K562 (cell line): ENCODE results near the gene SGSM2. TPM values are rescaled to one million over a fixed set of nuclear protein-coding genes. Genes with fewer than 3 reads are reported as not detected.

Source experiments
- ATAC-seq: fragments of 200-7000 bp; cut with Tn5 transposase; 3 replicates; pipeline ENCODE4 v1.9.1; 2020; ENCODE audit warnings: moderate library complexity
- BruUV-seq: library from RNA; stranded (reverse); fragments of 400-500 nt; replicated peaks from 2 replicates; lab custom pipeline; 2021; lab: Mats Ljungman, UMichigan
- CTCF ChIA-PET: fragments of 300-600 bp; formaldehyde crosslinking; extraction: SDS; loops from one replicate; lab custom pipeline; 2021; ENCODE audit warnings: low intra/inter-chr PET ratio; lab: Yijun Ruan, JAX
- POLR2A ChIA-PET: fragments of 300-600, 350-650 bp; sonication (Branson Sonifier 250); formaldehyde crosslinking; extraction: SDS; loops from one replicate; lab custom pipeline; 2021; ENCODE audit warnings: antibody characterized with exemption, inconsistent platforms; lab: Yijun Ruan, JAX
- DNase-seq, 4 experiments: peaks; one replicate each; pipeline versions ENCODE4 v3.0.0 to v3.0.0-alpha.2; 2011 to 2018; ENCODE audit warnings: low spot score in 3 of 4, mixed read lengths in 3 of 4; ENCODE audit errors: extremely low read depth in 1 of 4
- FAIRE-seq: peaks from 2 replicates; lab custom pipeline; 2011; peaks lifted over from hg19 to GRCh38; lab: Jason Lieb, UNC
- H2AFZ ChIP-seq: 2 replicates; pipeline ENCODE4 v1.6.0; 2011; ENCODE audit warnings: low read depth, low read length, control low read depth, inconsistent platforms
- H3K27ac ChIP-seq: fragments of 200-600 bp; 3 replicates; pipeline ENCODE4 v1.8.0; 2011; ENCODE audit warnings: low read depth, mild to moderate bottlenecking, control low read depth, inconsistent platforms, low read length, moderate library complexity, mixed read lengths; ENCODE audit errors: extremely low read depth
- H3K27me3 ChIP-seq, 2 experiments: fragments of 300-600 bp in 1 of 2; 2 replicates in 1 of 2; 3 replicates in 1 of 2; pipeline versions ENCODE4 v1.6.0 to v1.8.0; 2011; ENCODE audit warnings: inconsistent platforms in 2 of 2, low read length in 2 of 2, mild to moderate bottlenecking in 1 of 2, mixed read lengths in 1 of 2, moderate library complexity in 1 of 2; ENCODE audit not compliant: control insufficient read depth in 2 of 2, insufficient read depth in 2 of 2
- H3K36me3 ChIP-seq: fragments of 300-600 bp; 3 replicates; pipeline ENCODE4 v1.8.0; 2011; ENCODE audit warnings: mild to moderate bottlenecking, low read length, inconsistent platforms; ENCODE audit not compliant: control insufficient read depth, insufficient read depth
- H3K4me1 ChIP-seq, 2 experiments: fragments of 200-600 bp in 1 of 2; replicated peaks in 1 of 2; 2 replicates in 1 of 2; 3 replicates in 1 of 2; pipeline versions ENCODE4 v1.5.1 to v1.8.0; 2011; ENCODE audit warnings: inconsistent platforms in 2 of 2, low read length in 2 of 2, mild to moderate bottlenecking in 1 of 2, mixed read lengths in 1 of 2, moderate library complexity in 1 of 2; ENCODE audit not compliant: control insufficient read depth in 2 of 2, insufficient read depth in 2 of 2
- H3K4me2 ChIP-seq: 2 replicates; pipeline ENCODE4 v1.6.1; 2011; ENCODE audit warnings: low read length, control low read depth, inconsistent platforms, mixed read lengths; ENCODE audit not compliant: insufficient read depth
- H3K4me3 ChIP-seq: fragments of 200-600 bp; sonication (generic), shearing (Covaris generic); 2 replicates; pipeline ENCODE4 v1.5.1; 2016; ENCODE audit warnings: control low read depth, inconsistent platforms
- H3K79me2 ChIP-seq: fragments of 200-600 bp; 3 replicates; pipeline ENCODE4 v1.8.0; 2011; ENCODE audit warnings: low read length, inconsistent platforms; ENCODE audit not compliant: control insufficient read depth, insufficient read depth
- H3K9ac ChIP-seq, 2 experiments: 2 replicates each; pipeline versions ENCODE4 v1.6.0 to v1.6.1; 2011; ENCODE audit warnings: low read depth in 2 of 2, low read length in 2 of 2, control low read depth in 1 of 2, inconsistent platforms in 1 of 2, mild to moderate bottlenecking in 1 of 2, mixed read lengths in 1 of 2; ENCODE audit not compliant: insufficient read depth in 1 of 2
- H3K9me1 ChIP-seq: one replicate; pipeline ENCODE4 v1.6.0; 2011; ENCODE audit warnings: inconsistent platforms, mild to moderate bottlenecking, low read length, moderate library complexity; ENCODE audit not compliant: control insufficient read depth, insufficient read depth
- H3K9me3 ChIP-seq: replicated peaks from 2 replicates; pipeline ENCODE4 v1.5.1; 2011; ENCODE audit warnings: low read depth, low read length, inconsistent platforms; ENCODE audit not compliant: control insufficient read depth, insufficient read depth
- H4K20me1 ChIP-seq: replicated peaks from 2 replicates; pipeline ENCODE4 v1.6.1; 2011; ENCODE audit warnings: low read length, inconsistent platforms, mixed read lengths; ENCODE audit not compliant: control insufficient read depth, insufficient read depth
- FOXJ2 ChIP-seq: fragments of 200-800 bp; sonication (Bioruptor generic); IDR thresholded peaks from 2 replicates; pipeline ENCODE4 v1.6.1; 2016; ENCODE audit warnings: missing genetic modification characterization, missing compliant biosample characterization
- KLF1 ChIP-seq: fragments of 450-650 bp; IDR thresholded peaks from 2 replicates; pipeline ENCODE4 v1.6.1; 2016; ENCODE audit warnings: missing genetic modification characterization, missing compliant biosample characterization
- MAFF ChIP-seq: IDR thresholded peaks from 2 replicates; pipeline ENCODE4 v1.6.1; 2012; ENCODE audit warnings: low read length, improper control_type of control experiment
- PHB ChIP-seq: fragments of 250-450 bp; sonication (Bioruptor Pico); IDR thresholded peaks from 2 replicates; pipeline ENCODE4 v1.5.0; 2021
- PRMT5 ChIP-seq: sonication (generic); formaldehyde crosslinking; IDR thresholded peaks from 2 replicates; pipeline ENCODE4 v1.5.0; 2020; ENCODE audit warnings: missing genetic modification reagents
- PYGO2 ChIP-seq: fragments of 450-650 bp; IDR thresholded peaks from 2 replicates; pipeline ENCODE4 v1.6.1; 2016; ENCODE audit warnings: mild to moderate bottlenecking, missing genetic modification characterization, moderate library complexity, missing compliant biosample characterization
- SIX5 ChIP-seq, 2 experiments: IDR thresholded peaks; 2 replicates each; pipeline ENCODE4 v1.6.1; 2011; ENCODE audit warnings: low read length in 2 of 2, borderline replicate concordance in 1 of 2, low read depth in 1 of 2, mild to moderate bottlenecking in 1 of 2, moderate library complexity in 1 of 2; ENCODE audit not compliant: insufficient read depth in 1 of 2
- STAT5A ChIP-seq: IDR thresholded peaks from 2 replicates; pipeline ENCODE4 v1.6.1; 2012; ENCODE audit warnings: low read length, inconsistent platforms, borderline replicate concordance
- XRCC4 ChIP-seq: IDR thresholded peaks from one replicate; pipeline ENCODE4 v1.6.1; 2011; ENCODE audit not compliant: insufficient read depth, insufficient read length; ENCODE audit errors: extremely low read depth
- ZNF507 ChIP-seq: conservative IDR thresholded peaks from 2 replicates; pipeline ENCODE4 v1.6.1; 2017; ENCODE audit warnings: missing genetic modification characterization, missing compliant biosample characterization
- WGBS: fragments of 100-300 bp; shearing (Covaris generic); methylation state at CpG from one replicate; pipeline ENCODE4 v1.1.6; 2016; ENCODE audit warnings: low coverage, mixed read lengths; ENCODE audit not compliant: insufficient coverage; ENCODE audit errors: missing lambda C conversion rate; 5-methylcytosine and 5-hydroxymethylcytosine counted together
- in situ Hi-C: fragments of 300-500 bp; cut with MboI; formaldehyde crosslinking; loops from 4 replicates; pipeline ENCODE4 v1.15.0; 2018; ENCODE audit warnings: inconsistent platforms, mixed read lengths
- intact Hi-C: fragments of 100-400 bp; cut with micrococcal nuclease; formaldehyde crosslinking; loops from 2 replicates; pipeline ENCODE4 v1.14.2; 2022
- polyA plus RNA-seq, 8 experiments: library from polyadenylated mRNA; depleted of rRNA in 4 of 8; stranded (reverse) in 5 of 8; unstranded in 3 of 8; fragments of >200 nt; fragmentation: Nextera tagmentation in 2 of 8; fragmentation: Illumina TruSeq in 1 of 8; extraction: Ambion mirVana in 2 of 8; extraction: Trizol in 1 of 8; gene quantifications; 2 replicates each; pipeline versions ENCODE4 v1.2.1 to v1.2.3, GENCODE V29; 2011 to 2014; ENCODE audit warnings: inconsistent platforms in 1 of 8, missing spikeins in 1 of 8
- total RNA-seq, 7 experiments: library from RNA; depleted of rRNA in 6 of 7; stranded (reverse); fragments of >200 nt in 6 of 7; fragmentation: Illumina TruSeq in 2 of 7; extraction: Trizol in 2 of 7; gene quantifications; 2 replicates each; pipeline versions ENCODE4 v1.2.1 to v1.2.3, GENCODE V29; 2011 to 2021; ENCODE audit warnings: low replicate concordance in 1 of 7
- TF ChIP-seq, protein P1 (sequence below), 2 experiments: fragments of 200-800 bp in 1 of 2; sonication (Bioruptor generic) in 1 of 2; sonication (generic) in 1 of 2; formaldehyde crosslinking in 1 of 2; IDR thresholded peaks in 1 of 2; conservative IDR thresholded peaks in 1 of 2; 2 replicates each; pipeline versions ENCODE4 v1.5.0 to v1.6.1; 2016 to 2020; ENCODE audit warnings: missing compliant biosample characterization in 1 of 2, missing genetic modification characterization in 1 of 2, missing genetic modification reagents in 1 of 2
- TF ChIP-seq, protein P2 (sequence below): IDR thresholded peaks from 3 replicates; pipeline ENCODE4 v1.6.1; 2011; ENCODE audit warnings: borderline replicate concordance, mild to moderate bottlenecking; ENCODE audit not compliant: insufficient read length, insufficient read depth
- TF ChIP-seq, protein P3 (sequence below): fragments of 450-650 bp; formaldehyde crosslinking; IDR thresholded peaks from 2 replicates; pipeline ENCODE4 v1.4.0; 2020; ENCODE audit warnings: mild to moderate bottlenecking

Gene SGSM2
- total and polyA plus RNA-seq, 9 of the 15 experiments (the other 6 are each of a cell fraction or from before 2014, with no cell fraction given) = 0.20 to 26.3 (median 14.8) TPM

DNA sequence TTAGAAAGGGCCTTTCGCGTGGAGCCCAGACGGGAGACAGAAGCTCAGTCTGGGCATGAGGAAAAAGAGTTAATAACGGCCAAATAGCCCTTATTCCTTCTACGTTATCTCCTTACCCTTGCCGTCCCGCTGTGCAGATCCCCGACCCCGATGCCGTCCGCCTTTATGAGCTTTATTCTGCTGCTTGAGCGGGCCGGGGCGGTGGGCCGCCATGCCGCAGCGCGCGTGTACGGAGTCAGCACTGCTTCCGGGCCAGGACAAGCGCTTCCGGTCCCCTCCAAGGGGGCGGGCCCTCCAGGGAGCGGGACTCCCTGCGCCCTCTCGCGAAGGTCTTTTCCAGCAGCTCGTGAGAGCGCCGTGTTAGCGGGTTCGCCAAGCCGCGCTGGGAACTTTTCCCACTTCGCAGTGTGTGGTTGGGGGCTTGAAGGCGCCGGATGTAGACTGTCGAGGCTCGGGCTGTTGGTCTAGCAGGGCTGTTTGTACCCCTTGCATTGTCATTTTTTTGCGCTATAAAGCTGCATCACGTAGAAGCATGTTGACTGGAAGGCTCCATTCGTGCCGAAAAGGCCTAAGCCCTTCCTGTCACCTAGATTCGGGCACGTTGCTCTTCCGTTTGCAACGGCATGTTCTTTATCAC, 968 bp upstream of the SGSM2 start, which contains the start of gene TSR1:
TSS of gene TSR1 (minus strand) at position 243 of the 637 bp plus-strand sequence. CDS start at position 213, 30 bp downstream.
- POLR2A ChIA-PET = interaction anchor here (0.5 to 2.0 kb wide), 13 partner anchors 9 to 1138 kb away, joined by 3 to 6 read pairs (median 3); no protein-coding TSS in a partner anchor
- FAIRE-seq = peak; percentile 81
- Histone ChIP-seq H3K4me1 (peaks cover 16 to 21% of the 10 kb centered on the region in 2 experiments; a peak in 4 of 5 replicates), H3K9me1 (no peaks in the 10 kb centered on the region), H3K9ac (peak within 1 kb of the TSS; percentile 96 to 97), H4K20me1 (no peaks in the 10 kb centered on the region), H3K9me3 (no peaks in the 10 kb centered on the region; the same call in 1 of the 2 replicates), H3K27ac (peak within 1 kb of the TSS; percentile 81), H3K4me2 (peak within 1 kb of the TSS; percentile 93), H3K79me2 (peaks cover 63% of the 10 kb centered on the region), H3K27me3 (no peaks in the 10 kb centered on the region), H3K4me3 (peak within 1 kb of the TSS; percentile 68), H3K36me3 (peaks cover 43% of the 10 kb centered on the region), H2AFZ (peak within 1 kb of the TSS; percentile 75)
- in situ Hi-C loops = no loop called here
- intact Hi-C loops = no loop called here
- CTCF ChIA-PET = no interaction called here
- WGBS = 2% methylated on average over 32 of the region's 48 CpGs
- ATAC-seq = peak; percentile 96
- BruUV-seq = no TSS peak
- DNase-seq = peak; percentile 84 to 94 (median 88)
- TF ChIP-seq, protein P1, sequence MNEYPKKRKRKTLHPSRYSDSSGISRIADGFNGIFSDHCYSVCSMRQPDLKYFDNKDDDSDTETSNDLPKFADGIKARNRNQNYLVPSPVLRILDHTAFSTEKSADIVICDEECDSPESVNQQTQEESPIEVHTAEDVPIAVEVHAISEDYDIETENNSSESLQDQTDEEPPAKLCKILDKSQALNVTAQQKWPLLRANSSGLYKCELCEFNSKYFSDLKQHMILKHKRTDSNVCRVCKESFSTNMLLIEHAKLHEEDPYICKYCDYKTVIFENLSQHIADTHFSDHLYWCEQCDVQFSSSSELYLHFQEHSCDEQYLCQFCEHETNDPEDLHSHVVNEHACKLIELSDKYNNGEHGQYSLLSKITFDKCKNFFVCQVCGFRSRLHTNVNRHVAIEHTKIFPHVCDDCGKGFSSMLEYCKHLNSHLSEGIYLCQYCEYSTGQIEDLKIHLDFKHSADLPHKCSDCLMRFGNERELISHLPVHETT (CRISPR knock-in tag; conservative IDR thresholded peaks at IDR 0.05 in 1 of 2, IDR thresholded peaks at IDR 0.05 in 1 of 2) = peak in 1 of 2 experiments; percentile 58; a peak in 1 of 4 replicates
- TF ChIP-seq, protein P2, sequence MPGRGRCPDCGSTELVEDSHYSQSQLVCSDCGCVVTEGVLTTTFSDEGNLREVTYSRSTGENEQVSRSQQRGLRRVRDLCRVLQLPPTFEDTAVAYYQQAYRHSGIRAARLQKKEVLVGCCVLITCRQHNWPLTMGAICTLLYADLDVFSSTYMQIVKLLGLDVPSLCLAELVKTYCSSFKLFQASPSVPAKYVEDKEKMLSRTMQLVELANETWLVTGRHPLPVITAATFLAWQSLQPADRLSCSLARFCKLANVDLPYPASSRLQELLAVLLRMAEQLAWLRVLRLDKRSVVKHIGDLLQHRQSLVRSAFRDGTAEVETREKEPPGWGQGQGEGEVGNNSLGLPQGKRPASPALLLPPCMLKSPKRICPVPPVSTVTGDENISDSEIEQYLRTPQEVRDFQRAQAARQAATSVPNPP = no peak
- TF ChIP-seq PHB (CRISPR knock-in tag) (no peak), PYGO2 (no peak), STAT5A (no peak), SIX5 (IDR thresholded peaks at IDR 0.05; ENCODE audit: borderline replicate concordance in 1 of 2, insufficient read depth in 1 of 2, low read depth in 1 of 2, low read length in 2 of 2) (peak in 1 of 2 experiments; percentile 27; a peak in 1 of 4 replicates), MAFF (no peak), PRMT5 (CRISPR knock-in tag) (no peak), FOXJ2 (no peak), KLF1 (tag) (peak; percentile 52; the same call in 1 of the 2 replicates), XRCC4 (no peak), ZNF507 (tag) (no peak)
- TF ChIP-seq, protein P3, sequence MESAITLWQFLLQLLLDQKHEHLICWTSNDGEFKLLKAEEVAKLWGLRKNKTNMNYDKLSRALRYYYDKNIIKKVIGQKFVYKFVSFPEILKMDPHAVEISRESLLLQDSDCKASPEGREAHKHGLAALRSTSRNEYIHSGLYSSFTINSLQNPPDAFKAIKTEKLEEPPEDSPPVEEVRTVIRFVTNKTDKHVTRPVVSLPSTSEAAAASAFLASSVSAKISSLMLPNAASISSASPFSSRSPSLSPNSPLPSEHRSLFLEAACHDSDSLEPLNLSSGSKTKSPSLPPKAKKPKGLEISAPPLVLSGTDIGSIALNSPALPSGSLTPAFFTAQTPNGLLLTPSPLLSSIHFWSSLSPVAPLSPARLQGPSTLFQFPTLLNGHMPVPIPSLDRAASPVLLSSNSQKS (CRISPR knock-in tag) = no peak
